NB4 (cell line): ENCODE measurements around the gene VIPR2.

Source experiments
- CTCF ChIP-seq: IDR thresholded peaks from one replicate; pipeline ENCODE4 v1.5.1; 2012; ENCODE audit warnings: low read depth, low read length
- POLR2A ChIP-seq: IDR thresholded peaks from 2 replicates; pipeline ENCODE4 v1.6.1; 2011; ENCODE audit warnings: mild to moderate bottlenecking; ENCODE audit not compliant: insufficient read length; ENCODE audit errors: extremely low read depth

GRCh38 chr7:159012353-159013069, 132.2 kb downstream of the VIPR2 start:
- TF ChIP-seq CTCF, result no peak
- no peak for TF ChIP-seq POLR2A
